Measurements from ENCODE around the gene ZNF324B.

Gene ZNF324B

GRCh38 chr19:58466089-58466759 lies 14.8 kb downstream of the ZNF324B start:
- peak; percentile 44 for ATAC-seq

GRCh38 chr19:58466760-58467589 lies 15.6 kb downstream of the ZNF324B start, which contains the start of gene ZNF324:
Gene ZNF324 (plus strand): TSS chr19:58467080. CDS start chr19:58469186, 2,106 bp downstream.
- peak; percentile 94 for ATAC-seq

More at GRCh38 chr19:58466089-58466759, 14.8 kb downstream of the ZNF324B start:
- TF ChIP-seq TSHZ2 (CRISPR knock-in tag; IDR thresholded peaks at IDR 0.05) = no peak
- no peak for TF ChIP-seq BACH2 (CRISPR knock-in tag; IDR thresholded peaks at IDR 0.05; ENCODE audit: borderline replicate concordance)

GRCh38 chr19:58468216-58468839 lies 16.9 kb downstream of the ZNF324B start:
- TF ChIP-seq CSDC2 (CRISPR knock-in tag; IDR thresholded peaks at IDR 0.05) (no peak), OSR1 (CRISPR knock-in tag; IDR thresholded peaks at IDR 0.05) (no peak)
- no peak for ATAC-seq

More at GRCh38 chr19:58466760-58467589, 15.6 kb downstream of the ZNF324B start, which contains the start of gene ZNF324:
- TF ChIP-seq ESRRG (CRISPR knock-in tag; IDR thresholded peaks at IDR 0.05) = no peak
- no peak for TF ChIP-seq POU6F1 (CRISPR knock-in tag; IDR thresholded peaks at IDR 0.05; ENCODE audit: borderline replicate concordance, low read depth)
- no peak for TF ChIP-seq ISL1 (CRISPR knock-in tag; IDR thresholded peaks at IDR 0.05)
- no peak for TF ChIP-seq TSHZ2 (CRISPR knock-in tag; IDR thresholded peaks at IDR 0.05)
- TF ChIP-seq OSR1 (CRISPR knock-in tag; IDR thresholded peaks at IDR 0.05) = no peak
- TF ChIP-seq SNAI2 (CRISPR knock-in tag; IDR thresholded peaks at IDR 0.05) = no peak
- TF ChIP-seq PPARA (CRISPR knock-in tag; IDR thresholded peaks at IDR 0.05; ENCODE audit: borderline replicate concordance) = no peak
- TF ChIP-seq RARB (CRISPR knock-in tag; IDR thresholded peaks at IDR 0.05) = no peak
- no peak for TF ChIP-seq ARNTL (CRISPR knock-in tag; IDR thresholded peaks at IDR 0.05; ENCODE audit: borderline replicate concordance, low read depth)
- no peak for TF ChIP-seq GLIS3 (CRISPR knock-in tag; IDR thresholded peaks at IDR 0.05)
- no peak for TF ChIP-seq TOX (CRISPR knock-in tag; IDR thresholded peaks at IDR 0.05; ENCODE audit: borderline replicate concordance)
- TF ChIP-seq ZNF70 (CRISPR knock-in tag; IDR thresholded peaks at IDR 0.05) = no peak

- TF ChIP-seq TCF4 (CRISPR knock-in tag; IDR thresholded peaks at IDR 0.05; ENCODE audit: borderline replicate concordance) = no peak
- TF ChIP-seq ZFP3 (CRISPR knock-in tag; IDR thresholded peaks at IDR 0.05) = no peak
- no peak for TF ChIP-seq CSRNP3 (CRISPR knock-in tag; IDR thresholded peaks at IDR 0.05)
- no peak for TF ChIP-seq ZNF8 (CRISPR knock-in tag; IDR thresholded peaks at IDR 0.05)
- no peak for TF ChIP-seq TSHZ2 (CRISPR knock-in tag; IDR thresholded peaks at IDR 0.05)
- no peak for TF ChIP-seq PPARA (CRISPR knock-in tag; IDR thresholded peaks at IDR 0.05; ENCODE audit: borderline replicate concordance)
- TF ChIP-seq SNAI2 (CRISPR knock-in tag; IDR thresholded peaks at IDR 0.05) = no peak
- no peak for TF ChIP-seq ESRRG (CRISPR knock-in tag; IDR thresholded peaks at IDR 0.05)
- TF ChIP-seq ZNF565 (CRISPR knock-in tag; conservative IDR thresholded peaks at IDR 0.05; ENCODE audit: low read depth) = no peak
- TF ChIP-seq ZNF70 (CRISPR knock-in tag; IDR thresholded peaks at IDR 0.05) = no peak
- TF ChIP-seq CSDC2 (CRISPR knock-in tag; IDR thresholded peaks at IDR 0.05) = no peak
- no peak for TF ChIP-seq ZC3H10 (CRISPR knock-in tag; IDR thresholded peaks at IDR 0.05)
- no peak for TF ChIP-seq BACH2 (CRISPR knock-in tag; IDR thresholded peaks at IDR 0.05; ENCODE audit: borderline replicate concordance)
- no peak for ATAC-seq
Observed at GRCh38 chr19:58469241-58470013, 18.0 kb downstream of the ZNF324B start.
